HG03159 (cell line): ENCODE results near the gene FBXO47.

Experiments
- ATAC-seq: cut with Tn5 transposase; IDR thresholded peaks from one replicate; pipeline ENCODE4 v1.9.1; 2021; ENCODE audit warnings: mild to moderate bottlenecking, moderate library complexity; ENCODE audit not compliant: unreplicated experiment

Gene FBXO47, protein sequence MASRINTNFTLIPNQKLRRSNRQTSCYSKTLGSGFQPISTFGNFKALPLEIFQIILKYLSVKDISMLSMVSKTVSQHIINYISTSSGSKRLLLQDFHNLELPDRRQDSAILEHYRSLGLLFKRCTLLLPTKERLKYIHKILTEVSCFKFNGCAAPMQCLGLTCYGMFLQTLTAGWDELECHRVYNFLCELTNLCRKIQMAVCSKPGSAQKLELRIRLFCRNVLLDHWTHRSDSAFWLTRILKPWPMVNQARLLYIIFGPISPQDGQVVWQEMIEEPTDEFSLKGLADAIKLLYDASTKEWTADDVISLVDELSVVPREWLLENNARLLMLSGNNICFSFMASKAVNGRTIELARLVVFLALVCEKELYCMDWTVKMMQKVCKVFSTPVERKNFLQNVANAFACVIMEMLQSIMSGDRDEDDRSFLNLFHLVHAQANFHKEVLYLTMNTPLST

DNA sequence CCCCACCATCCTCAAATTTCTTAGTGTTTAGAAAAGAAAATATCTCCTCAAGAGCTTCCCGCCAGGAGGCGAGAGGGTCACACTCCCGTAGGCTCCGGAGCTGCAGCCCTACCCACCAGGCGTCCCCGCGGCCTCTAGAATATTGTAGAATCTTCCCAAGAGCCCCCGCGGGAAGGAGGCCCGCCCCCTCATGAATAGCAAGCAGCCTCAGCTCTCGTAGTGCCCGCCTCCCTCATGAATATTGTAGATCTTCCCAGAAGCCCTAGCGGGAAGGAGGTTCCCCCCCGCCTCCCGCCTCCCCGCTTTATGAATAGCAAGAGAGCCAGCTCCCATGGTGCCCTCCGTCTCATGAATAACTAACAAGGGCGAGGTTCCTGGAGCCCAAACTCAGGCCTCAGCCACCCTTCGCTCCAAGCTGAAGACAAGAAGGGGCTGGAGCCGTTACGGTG is at the start of gene FBXO47:
Gene FBXO47 (minus strand): TSS at position 114 of the 449 bp plus-strand sequence. CDS start 4,378 bp downstream, outside the sequence.
- no peak for ATAC-seq

DNA sequence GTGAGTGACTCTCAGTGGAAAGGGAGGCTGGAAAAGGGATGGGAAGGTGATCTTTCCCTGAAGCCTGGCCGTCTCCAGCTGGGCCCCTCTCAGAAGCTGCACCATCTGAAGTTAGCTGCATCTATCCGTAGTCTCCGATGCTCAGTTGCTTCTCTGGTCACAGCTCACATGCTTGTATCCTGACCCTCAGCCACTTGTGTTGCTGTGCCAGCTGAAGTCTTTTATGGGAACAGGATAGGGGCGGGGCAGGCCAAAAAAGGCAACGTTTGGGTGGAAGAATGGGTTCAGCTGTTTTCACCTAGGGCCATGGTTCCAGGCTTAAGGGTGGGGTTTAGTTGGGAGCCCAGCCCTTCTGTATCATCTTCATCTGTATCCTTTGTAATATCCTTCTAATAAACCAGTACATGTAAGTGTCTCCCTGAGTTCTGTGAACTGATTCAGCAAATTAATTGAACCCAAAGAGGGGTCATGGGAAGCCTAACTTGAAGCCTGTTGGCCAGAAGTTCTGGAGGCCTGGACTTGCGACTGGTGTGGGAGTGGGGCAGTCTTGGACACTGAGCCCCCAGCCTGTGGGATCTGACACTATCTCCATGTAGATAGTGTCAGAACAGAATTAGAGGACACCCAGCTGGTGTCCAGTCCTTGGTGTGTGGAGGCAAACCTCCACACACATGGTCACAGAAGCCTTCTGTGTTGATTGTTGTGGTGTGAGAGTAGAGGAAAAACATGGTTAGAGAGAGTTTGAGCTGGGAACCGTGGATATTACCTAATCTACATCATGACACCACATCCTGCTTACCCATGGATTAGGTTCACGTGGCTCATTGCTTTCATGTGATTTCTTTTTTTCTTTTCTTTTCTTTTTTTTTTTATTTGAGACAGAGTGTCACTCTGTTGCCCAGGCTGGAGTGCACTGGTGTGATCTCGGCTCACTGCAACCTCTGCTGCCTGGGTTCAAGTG is 49.3 kb upstream of the FBXO47 start:
- ATAC-seq: no peak

DNA sequence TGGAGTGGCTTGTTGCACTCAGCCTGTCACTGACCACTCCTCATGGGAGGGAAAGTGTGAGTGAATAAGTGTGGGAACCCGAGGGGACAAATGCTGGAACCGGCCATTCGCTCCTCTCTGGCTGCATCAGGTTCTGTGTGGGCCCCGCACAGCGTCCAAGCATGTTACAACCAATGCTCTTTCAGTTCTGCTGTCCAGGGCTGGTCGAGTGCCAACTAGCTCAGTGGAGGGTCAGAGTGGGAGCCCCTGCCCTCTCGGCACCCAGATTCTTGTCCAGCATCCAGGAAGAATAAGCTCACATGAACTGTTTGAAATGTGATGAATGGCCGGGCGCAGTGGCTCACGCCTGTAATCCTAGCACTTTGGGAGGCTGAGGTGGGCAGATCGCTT is 48.3 kb upstream of the FBXO47 start:
- no peak for ATAC-seq

DNA sequence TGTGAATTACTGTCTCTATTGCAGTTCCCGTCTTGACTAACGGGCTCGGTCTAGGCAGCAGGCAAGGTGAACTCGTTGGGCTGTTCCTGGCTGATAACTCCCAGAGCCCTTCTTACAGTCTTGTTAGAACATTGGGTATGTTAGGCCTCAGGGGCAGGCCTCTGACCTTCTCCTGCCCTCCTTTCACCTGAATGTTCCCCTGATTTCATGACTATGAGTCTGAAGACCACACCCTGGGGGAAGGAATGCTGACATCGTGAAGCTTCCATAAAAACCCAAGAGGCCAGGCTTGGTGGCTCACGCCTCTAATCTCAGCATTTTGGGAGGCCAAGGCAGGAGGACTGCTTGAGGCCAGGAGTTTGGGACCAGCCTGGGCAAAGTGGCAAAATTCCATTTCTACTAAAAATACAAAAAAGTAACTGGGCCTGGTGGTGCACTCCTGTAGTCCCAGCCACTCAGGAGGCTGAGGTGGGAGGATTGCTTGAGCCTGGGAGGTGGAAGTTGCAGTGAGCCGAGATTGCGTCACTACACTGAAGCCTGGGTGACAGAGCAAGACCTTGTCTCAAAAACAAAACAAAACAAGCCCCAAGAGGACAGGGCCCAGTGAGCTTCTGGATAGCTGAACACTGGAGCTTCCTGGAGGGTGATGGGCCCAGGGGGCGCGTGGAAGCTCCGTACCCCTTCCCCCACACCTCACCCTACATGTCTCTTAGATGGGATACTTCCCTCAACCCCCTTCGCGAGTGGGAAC is 47.8 kb upstream of the FBXO47 start:
- no peak for ATAC-seq

DNA sequence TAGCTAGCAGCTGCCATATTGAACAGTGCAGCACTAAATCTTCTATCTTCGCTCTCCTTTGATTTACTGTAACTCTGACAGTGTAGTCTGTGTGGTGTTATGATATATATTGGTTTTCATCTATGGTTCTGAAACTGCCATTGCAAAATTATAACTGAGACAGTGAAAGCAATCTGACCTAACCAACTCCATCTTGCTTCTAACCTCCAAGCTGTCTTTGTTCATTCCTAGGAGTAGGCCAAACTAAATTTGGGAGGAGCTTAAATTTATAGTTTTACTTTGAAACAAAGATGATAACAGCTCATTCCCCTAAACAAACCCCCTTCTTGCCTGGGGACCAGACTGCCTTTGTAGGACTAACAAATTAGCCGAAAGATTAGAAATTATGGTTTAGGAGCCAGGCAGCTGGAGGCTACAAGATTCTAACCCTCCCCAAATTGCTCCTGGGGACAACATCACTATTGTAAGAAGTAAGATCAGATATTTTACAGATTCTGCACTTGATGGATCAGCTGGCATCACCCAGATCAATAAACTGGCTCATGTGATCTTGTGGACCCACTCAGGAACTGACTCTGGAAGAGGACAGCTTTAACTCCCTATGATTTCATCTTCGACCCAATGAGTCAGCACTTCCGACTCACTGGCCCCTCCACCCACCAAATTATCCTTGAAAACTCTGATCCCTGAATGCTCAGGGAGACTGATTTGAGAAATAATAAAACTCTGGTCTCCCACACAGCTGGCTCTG is 47.0 kb upstream of the FBXO47 start:
- ATAC-seq: no peak

DNA sequence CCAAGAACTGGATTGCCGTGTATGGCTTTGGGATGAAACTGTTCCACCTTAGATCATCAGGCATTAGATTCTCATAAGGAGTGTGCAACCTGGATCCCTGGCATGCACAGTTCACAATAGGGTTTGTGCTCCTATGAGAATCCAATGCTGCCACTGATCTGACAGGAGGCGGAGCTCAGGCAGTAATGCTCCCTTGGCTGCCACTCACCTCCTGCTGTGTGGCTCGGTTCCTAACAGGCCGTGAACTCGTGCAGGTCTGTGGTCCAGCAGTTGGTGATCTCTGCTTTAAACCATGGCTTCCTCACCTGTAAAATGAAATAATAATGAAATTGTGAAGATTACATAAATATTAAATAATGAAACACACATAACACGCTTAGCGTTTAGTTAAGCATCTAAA is 45.5 kb upstream of the FBXO47 start:
- ATAC-seq: no peak

DNA sequence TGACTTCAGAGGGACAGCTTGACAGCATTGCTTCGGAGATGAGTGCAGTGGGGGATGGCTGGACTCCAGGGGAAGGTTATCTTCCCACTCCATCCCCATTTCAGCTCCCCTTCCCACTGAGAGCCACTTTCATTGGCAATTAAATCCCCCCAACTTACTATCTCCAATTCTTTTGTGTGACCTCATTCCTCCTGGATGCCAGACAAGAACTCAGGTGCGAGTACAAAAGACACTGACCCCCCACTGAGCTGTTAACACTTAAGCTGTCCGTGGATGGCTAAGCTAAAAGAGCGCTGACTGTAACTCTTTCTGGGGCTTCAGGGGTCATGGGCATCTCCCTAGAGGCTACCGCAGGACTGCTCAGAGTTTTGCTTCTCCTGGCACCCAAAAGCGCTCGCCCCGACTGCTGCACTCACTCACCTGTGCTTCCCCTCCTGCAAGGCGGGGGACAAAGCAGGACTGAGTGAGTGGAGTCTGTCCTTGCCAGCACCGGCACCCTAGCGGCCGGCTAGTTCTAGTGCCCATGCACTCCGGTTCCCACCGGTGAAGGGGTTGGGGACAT is 44.8 kb upstream of the FBXO47 start:
- no peak for ATAC-seq

DNA sequence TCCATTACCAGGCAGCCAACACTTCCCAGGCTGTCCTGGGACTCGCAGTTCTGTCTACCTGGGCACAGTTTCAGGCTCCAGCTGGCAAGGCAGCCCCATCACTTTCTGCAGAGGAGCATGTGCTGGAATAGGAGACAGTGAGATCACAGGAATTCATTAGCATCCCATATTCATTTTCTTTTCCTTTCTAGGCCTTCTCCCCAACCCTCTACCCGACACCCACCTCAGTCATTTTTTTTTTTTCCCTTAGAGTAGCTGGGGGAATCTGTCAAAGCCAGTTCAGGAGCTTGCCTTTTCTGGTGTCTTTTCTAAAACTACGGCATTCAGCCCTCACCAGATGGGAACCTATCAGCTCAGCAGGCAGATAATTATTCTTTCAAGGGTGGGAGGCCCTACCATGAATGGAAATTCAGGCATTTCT is 42.4 kb upstream of the FBXO47 start:
- ATAC-seq: no peak

DNA sequence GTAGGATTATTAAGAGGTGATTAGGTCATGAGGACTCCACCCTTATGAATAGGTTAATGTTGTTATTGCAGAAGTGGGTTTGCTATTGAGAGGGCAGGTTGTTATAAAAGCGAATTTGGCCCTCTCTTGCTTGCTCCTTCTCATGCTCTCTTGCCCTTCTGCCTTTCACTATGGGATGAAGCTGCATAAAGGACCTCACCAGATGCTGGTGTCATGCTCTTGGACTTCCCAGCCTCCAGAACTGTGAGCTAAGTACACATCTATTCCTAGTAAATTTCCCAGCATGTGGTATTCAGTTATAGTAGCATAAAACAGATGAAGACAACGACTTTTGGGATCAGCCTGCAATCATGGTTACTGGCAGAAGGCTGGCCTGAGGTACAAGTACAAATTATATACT is 41.4 kb upstream of the FBXO47 start:
- ATAC-seq: no peak

DNA sequence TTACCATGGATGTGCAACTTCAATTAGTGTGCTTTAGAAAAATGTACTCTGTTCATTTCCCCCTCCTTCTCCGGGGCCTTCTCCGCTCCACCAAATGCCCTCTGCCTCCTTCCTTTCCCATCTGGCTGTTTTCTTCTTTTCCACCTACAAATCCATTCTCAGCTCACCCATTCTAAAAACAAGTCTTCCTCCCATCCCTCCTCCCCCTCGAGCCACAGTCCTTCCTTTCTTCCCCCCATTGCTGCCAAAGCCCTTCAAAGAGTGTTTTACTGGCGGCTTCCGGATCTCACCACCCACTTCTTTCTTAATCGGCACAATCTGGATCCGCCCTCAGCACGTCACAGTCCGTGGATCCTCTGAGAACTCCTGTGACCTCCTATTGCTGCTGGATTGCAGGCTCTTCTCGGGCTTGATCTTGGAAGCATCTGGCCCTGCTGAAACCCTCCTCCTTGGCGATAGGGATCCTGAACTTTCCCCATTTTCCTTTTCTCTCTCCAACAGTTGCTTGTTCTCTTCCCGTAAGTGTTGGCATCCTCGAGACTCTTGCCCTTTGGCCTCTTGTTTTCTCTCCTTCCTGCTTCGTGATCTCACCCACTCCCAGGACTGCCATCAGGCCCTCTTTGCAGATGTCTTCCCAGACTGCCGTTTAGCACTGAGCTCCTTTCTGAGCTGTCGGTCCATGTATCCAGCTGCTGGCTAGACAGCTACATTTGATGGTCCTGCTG is 36.0 kb upstream of the FBXO47 start:
- ATAC-seq: no peak

DNA sequence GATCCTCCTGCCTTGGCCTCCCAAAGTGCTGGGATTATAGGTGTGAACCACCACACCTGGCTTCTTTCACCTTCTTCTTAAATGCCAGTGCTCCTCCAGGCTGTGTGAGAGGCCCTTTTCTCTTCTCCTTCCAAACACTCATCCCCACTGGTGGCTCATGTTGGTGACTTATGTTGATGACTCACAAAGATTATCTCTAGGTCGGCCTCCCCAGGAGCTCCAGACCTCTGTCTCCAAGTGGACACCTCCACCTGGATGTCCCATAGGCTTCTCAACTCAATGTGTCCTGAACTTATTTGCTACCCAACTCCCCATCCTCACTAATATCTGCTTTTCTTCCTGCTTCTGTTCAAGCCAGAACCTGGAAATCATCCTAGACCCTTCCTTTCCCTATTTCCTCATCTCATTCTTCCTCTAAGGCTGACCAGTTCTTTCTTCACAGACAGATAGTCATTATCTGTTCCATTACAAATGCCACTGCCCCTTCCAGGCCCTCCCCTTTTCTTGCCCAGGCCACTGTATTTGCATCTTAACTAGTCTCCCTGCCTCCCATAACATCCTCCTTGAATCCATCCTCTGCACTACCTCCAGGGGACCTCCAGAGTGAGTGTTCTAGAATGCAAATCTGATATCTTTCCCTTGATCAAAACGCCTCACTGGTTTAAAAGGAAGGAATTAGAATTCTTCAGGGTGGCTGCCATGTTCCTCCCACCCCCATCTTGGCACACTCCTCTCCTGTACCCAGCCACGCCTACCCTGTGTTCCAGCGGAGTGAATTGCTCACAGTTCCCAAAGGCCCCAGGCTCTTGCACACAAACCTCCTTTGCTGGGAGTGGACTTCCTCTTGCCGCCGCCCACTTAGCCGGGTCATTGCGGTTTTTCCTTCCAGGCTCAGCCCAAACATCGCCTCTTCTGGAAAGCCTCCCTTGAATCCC is 34.8 kb upstream of the FBXO47 start:
- no peak for ATAC-seq

DNA sequence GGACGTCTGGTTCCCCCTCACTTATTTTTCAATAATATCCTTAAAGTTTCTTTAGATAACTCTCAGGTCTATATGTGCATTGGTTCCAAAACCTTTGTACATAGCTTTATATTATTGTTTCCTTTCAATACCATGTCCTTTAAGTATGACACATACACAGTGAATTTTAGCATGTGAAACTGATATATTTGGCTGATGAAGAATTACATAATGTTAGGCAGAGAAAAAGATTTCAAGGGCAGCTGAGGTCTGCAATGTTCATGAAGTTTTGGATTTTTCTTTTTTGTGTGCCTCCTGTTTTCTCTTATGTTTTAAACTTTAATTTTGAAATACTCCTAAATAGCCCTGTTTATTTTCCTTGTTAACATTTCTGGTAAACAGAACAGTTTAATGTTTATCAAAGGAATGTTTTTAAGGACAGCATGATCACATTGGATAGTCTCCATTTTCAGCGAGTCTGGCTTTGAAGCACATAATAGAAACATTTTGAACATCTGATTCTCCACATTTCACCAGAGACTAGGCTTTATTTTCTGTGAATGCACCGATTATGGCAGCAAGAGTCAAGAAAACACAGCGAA is 32.9 kb upstream of the FBXO47 start:
- ATAC-seq: no peak

DNA sequence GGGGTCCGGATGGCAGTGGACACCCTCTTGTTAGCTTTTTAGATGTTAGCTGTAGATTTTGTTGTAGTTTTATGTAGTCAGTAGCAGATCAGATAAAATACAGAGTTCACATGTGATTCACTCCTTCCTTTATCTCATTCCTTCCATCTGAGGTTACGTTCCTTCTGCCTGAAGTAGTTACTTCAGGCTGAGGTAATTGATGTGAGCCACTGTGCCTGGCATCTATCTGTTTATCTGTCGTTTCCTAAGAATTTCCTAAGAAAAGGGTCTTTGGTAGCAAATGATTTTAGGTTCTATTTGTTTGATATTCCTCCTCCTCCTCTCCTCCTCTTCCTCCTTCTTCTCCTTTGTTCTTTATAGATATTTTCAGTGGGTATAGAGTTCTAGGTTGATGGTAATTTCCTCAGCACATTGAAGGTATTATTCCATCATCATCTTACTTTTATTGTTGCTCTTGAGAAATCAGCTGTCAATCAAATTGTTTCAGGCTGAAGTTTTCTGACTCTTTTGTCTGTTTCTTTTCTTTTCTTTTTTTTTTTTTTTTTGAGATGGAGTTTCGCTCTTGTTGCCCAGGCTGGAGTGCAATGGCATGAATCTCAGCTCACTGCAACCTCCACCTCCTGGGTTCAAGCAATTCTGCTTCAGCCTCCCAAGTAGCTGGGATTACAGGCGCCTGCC is 29.6 kb upstream of the FBXO47 start:
- no peak for ATAC-seq

DNA sequence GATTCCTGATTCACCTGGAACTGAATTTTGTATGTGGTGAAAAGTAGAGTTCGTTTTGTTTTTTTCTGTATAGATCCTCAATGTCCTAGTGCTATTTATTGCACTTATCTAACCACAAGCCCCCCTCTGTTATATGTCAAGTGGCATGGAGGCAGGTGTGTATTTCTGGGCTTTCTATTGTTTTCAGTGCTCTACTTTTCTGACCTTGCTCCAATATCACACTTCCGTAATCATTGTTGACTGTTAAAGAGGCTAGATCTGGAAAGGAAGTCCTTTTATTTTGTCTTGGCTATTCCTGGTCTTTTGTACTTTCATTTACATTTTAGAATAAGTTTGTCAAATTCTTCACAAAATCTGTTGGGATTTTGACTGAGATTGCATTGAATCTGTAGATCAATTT is 26.8 kb upstream of the FBXO47 start:
- ATAC-seq: no peak

DNA sequence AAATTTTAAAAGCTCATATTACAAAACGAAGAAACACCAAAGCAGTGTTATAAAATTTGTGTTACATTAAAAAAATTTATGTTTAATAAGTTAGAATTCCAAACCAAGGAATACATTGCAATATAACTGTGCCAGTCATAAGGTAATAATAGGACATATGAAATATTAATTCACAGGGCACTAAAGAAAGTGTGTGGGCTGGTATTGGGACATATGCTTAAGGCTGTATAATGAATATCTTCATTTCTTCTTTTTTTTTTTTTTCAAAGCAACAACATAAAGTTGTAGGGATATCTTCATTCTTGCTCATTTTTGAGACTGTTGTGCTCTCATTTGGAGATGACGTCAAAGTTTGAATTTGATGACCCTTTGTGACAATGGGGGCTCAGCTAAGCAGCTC is 17.5 kb upstream of the FBXO47 start:
- no peak for ATAC-seq

DNA sequence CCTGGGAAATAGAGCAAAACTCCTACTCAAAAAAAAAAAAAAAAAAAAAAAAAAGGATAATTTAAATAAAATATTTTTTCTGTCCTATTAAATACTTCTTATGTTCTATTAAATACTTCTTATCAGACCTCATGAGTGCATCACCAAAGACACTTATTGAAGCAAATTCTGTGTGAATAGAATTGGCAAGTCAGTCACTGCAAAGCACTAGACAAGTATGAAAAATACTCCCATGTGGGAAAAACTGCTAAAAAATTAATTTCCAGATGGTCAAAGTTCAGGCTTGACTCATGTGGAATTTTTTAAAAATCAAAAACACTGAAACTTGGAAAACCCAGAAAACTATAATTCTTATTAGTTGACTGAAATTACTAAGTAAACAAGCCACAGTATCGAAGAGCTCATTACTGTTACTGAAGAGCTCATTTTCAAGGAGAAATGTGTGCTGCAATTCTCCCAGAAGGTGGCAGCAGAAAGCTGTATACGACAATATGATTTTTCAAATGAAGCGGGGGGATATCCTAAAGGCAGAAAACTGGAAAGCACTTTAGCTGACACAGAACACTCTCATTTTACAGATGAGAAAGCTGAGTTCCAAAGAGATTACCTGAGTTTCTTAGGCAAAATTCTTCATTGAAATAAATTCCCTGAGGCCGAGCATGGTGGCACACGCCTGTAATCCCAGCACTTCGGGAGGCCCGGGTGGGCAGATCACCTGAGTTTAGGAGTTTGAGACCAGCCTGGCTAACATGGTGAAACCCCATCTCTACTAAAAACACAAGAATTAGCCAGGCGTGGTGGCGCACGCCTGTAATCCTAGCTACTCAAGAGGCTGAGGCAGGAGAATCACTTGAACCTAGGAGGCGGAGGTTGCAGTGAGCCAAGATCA is 15.9 kb upstream of the FBXO47 start:
- ATAC-seq: no peak
